HG03159 (cell line): ENCODE measurements around the gene RWDD4.
A peak's percentile ranks its signal among the peaks of the same experiment; 100 is the strongest.

ENCODE experiments used
- ATAC-seq: cut with Tn5 transposase; IDR thresholded peaks from one replicate; pipeline ENCODE4 v1.9.1; 2021; ENCODE audit warnings: mild to moderate bottlenecking, moderate library complexity; ENCODE audit not compliant: unreplicated experiment

The RWDD4 gene

GRCh38 chr4:183601381-183601780 is 57.6 kb downstream of the RWDD4 start:
- ATAC-seq = no peak

DNA sequence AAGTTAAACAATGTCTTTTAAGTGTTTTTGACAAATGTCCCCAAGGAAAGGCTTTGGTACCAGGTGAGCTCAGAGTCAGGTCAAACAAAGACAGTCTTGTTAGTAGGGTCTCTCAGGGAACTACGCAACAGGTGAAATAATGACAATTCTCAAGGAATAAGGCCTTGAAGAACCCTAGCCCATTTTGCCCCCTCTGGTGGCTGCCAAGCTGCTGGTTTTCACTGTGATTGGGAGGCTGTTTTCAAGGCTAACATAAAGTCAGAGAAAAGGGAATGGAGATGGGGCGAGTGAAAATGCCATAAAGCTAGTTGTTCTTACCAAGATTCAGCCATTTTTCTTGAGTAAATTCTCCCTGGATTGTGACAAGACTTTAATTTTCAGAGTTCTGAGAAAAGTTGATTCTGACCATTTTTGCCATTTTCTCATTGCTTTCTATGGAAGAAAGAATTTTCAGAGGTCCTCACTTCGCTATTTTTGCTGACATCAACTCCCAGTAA is 58.7 kb downstream of the RWDD4 start:
- no peak for ATAC-seq

- ATAC-seq = peak; percentile 73
These were observed 59.3 kb downstream of the RWDD4 start for GRCh38 chr4:183599690-183600089.

- peak; percentile 51 for ATAC-seq
These were observed 59.7 kb downstream of the RWDD4 start for GRCh38 chr4:183599284-183599683.

DNA sequence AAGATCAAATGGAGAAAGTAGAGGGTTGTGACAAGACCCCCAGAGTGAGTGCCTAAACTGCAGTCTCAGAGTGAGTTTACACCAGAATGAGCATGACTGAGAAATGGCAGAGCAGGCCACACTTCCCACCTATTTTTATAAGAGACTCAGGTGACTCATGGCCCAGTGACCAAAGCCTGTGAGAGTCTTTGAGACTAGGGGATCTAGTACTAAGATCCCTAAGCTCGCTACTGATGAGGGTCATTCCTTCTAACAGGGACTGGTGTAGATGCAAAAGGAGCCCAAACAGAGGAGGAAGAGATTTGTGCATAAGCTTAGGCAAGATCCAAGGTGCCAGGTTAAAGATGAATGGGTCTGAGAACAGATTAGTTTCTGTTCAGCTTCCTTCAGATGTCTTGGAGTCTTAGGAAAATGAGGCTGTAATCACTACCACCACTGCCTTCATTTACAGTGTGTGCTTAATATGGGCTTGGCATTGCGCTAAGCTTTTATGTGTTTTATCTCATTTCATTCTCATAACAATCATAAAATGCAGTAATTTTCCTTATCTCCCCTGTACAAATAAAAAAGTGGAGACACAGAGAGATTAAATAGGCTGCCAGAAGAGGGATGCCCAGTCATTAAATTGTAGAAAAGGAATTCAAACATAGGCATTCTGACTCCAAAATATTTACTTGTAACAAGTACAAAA is 62.8 kb downstream of the RWDD4 start:
- ATAC-seq = no peak

DNA sequence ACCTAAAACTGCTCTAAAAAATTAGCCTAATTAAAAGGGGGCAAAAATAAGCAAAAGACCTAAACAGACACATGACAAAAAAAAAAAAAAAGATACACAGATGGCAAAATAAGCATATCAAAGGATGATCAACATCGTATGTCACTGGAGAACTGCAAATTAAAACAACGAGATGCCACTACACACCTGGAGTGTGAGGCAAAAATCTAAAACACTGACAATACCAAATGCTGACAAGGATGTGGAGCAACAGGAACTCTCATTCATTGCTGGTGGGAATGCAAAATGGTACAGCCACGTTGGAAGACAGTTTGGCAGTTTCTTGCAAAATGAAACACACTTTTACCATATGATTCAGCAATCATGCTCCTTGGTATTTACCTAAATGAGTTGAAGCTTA is 64.2 kb downstream of the RWDD4 start:
- no peak for ATAC-seq

DNA sequence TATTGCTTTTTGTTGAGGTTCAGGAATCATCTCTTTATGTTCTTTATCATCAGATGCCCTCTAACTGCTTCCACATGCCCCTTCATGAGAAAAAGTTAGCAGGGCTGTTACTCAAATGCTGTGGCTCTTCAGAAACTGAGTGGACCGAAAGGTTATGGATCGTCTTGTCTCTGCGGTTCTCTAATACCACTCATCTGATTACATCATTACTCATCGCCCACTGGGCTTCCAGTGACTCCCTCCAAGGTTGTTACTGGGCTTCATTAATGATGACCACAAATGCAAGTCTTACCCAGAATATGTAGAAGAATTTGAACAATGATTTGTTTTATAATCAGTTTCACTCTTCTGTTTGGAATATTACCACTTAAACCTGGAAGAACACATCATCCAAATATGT is 67.7 kb downstream of the RWDD4 start:
- no peak for ATAC-seq
